Mesenchymal stem cell (in vitro differentiated cells and primary cell): ENCODE results near the gene TNFRSF8.
A peak's percentile ranks its signal among the peaks of the same experiment; 100 is the strongest.
"Not testable (repeated sequence)": the region's sequence is repeated elsewhere in the genome, so short reads cannot be mapped to it uniquely, and the experiment has no call there.

Source experiments
- DNase-seq: peaks from one replicate; pipeline ENCODE4 v3.0.0-alpha.2; 2013
- H2AFZ ChIP-seq: one replicate; pipeline ENCODE4 v1.6.1; 2013; ENCODE audit warnings: low read depth, mild to moderate bottlenecking, control low read depth, inconsistent platforms, low read length, moderate library complexity
- H2AK5ac ChIP-seq: 2 replicates; pipeline ENCODE4 v1.6.1; 2013; ENCODE audit warnings: low read length, moderate library complexity, mild to moderate bottlenecking, inconsistent platforms; ENCODE audit not compliant: severe bottlenecking
- H2BK120ac ChIP-seq: one replicate; pipeline ENCODE4 v1.6.1; 2013; ENCODE audit warnings: low read depth, mild to moderate bottlenecking, inconsistent platforms, low read length, moderate library complexity
- H2BK12ac ChIP-seq, 2 experiments: one replicate each; pipeline ENCODE4 v1.6.1; 2013; ENCODE audit warnings: inconsistent platforms in 2 of 2, low read length in 2 of 2, mild to moderate bottlenecking in 2 of 2, moderate library complexity in 2 of 2, control low read depth in 1 of 2
- H2BK15ac ChIP-seq: one replicate; pipeline ENCODE4 v1.6.1; 2013; ENCODE audit warnings: mild to moderate bottlenecking, low read depth, inconsistent platforms; ENCODE audit not compliant: poor library complexity, severe bottlenecking
- H2BK5ac ChIP-seq: 2 replicates; pipeline ENCODE4 v1.6.1; 2013; ENCODE audit warnings: low read depth, mild to moderate bottlenecking, low read length, control low read depth, inconsistent platforms; ENCODE audit not compliant: poor library complexity, severe bottlenecking
- H3K14ac ChIP-seq, 2 experiments: one replicate each; pipeline ENCODE4 v1.6.1; 2013; ENCODE audit warnings: inconsistent platforms in 2 of 2, low read length in 2 of 2, control low read depth in 1 of 2, mild to moderate bottlenecking in 1 of 2, moderate library complexity in 1 of 2
- H3K18ac ChIP-seq, 2 experiments: one replicate each; pipeline ENCODE4 v1.6.1; 2013; ENCODE audit warnings: inconsistent platforms in 2 of 2, low read length in 2 of 2, control low read depth in 1 of 2, low read depth in 1 of 2, mild to moderate bottlenecking in 1 of 2
- H3K23ac ChIP-seq, 2 experiments: one replicate each; pipeline ENCODE4 v1.6.1; 2013; ENCODE audit warnings: inconsistent platforms in 2 of 2, low read length in 2 of 2, mild to moderate bottlenecking in 2 of 2, moderate library complexity in 2 of 2, control low read depth in 1 of 2
- H3K27ac ChIP-seq: 2 replicates; pipeline ENCODE4 v1.5.1; 2013; ENCODE audit warnings: mild to moderate bottlenecking, moderate library complexity, low read length, control low read depth, inconsistent platforms; ENCODE audit not compliant: poor library complexity, severe bottlenecking
- H3K27me3 ChIP-seq, 2 experiments: 2 replicates each; pipeline versions ENCODE4 v1.6.1 to v1.7.0; 2013; ENCODE audit warnings: low read length in 2 of 2, mild to moderate bottlenecking in 2 of 2, moderate library complexity in 2 of 2, control low read depth in 1 of 2, inconsistent platforms in 1 of 2; ENCODE audit not compliant: control insufficient read depth in 1 of 2, insufficient read depth in 1 of 2
- H3K36me3 ChIP-seq, 2 experiments: 2 replicates each; pipeline versions ENCODE4 v1.6.1 to v1.7.0; 2013; ENCODE audit warnings: low read length in 2 of 2, control low read depth in 1 of 2, inconsistent platforms in 1 of 2, low read depth in 1 of 2, mild to moderate bottlenecking in 1 of 2; ENCODE audit not compliant: insufficient read depth in 2 of 2, control insufficient read depth in 1 of 2
- H3K4ac ChIP-seq, 2 experiments: one replicate each; pipeline ENCODE4 v1.6.1; 2013; ENCODE audit warnings: inconsistent platforms in 2 of 2, low read length in 2 of 2, mild to moderate bottlenecking in 2 of 2, moderate library complexity in 2 of 2, control low read depth in 1 of 2, low read depth in 1 of 2
- H3K4me1 ChIP-seq: 2 replicates; pipeline ENCODE4 v1.6.1; 2013; ENCODE audit warnings: low read depth, low read length, control low read depth; ENCODE audit not compliant: control insufficient read depth, insufficient read depth
- H3K4me2 ChIP-seq: 2 replicates; pipeline ENCODE4 v1.6.1; 2013; ENCODE audit warnings: low read length, mild to moderate bottlenecking, inconsistent platforms; ENCODE audit not compliant: poor library complexity, severe bottlenecking
- H3K4me3 ChIP-seq, 2 experiments: 2 replicates each; pipeline versions ENCODE4 v1.5.1 to v1.7.0; 2013; ENCODE audit warnings: low read length in 2 of 2, mild to moderate bottlenecking in 2 of 2, control low read depth in 1 of 2, low read depth in 1 of 2; ENCODE audit not compliant: insufficient read depth in 1 of 2
- H3K79me1 ChIP-seq: replicated peaks from 2 replicates; pipeline ENCODE4 v1.6.1; 2013; ENCODE audit warnings: mild to moderate bottlenecking, control low read depth, low read length, inconsistent platforms; ENCODE audit not compliant: poor library complexity, severe bottlenecking
- H3K9ac ChIP-seq: 2 replicates; pipeline ENCODE4 v1.7.0; 2013; ENCODE audit warnings: mild to moderate bottlenecking, low read length, moderate library complexity
- H3K9me3 ChIP-seq: 2 replicates; pipeline ENCODE4 v1.7.0; 2013; ENCODE audit warnings: mild to moderate bottlenecking, low read length; ENCODE audit not compliant: control insufficient read depth
- H4K8ac ChIP-seq: one replicate; pipeline ENCODE4 v1.6.1; 2013; ENCODE audit warnings: inconsistent platforms, mild to moderate bottlenecking, low read length, moderate library complexity
- H4K91ac ChIP-seq: one replicate; pipeline ENCODE4 v1.6.1; 2013; ENCODE audit warnings: mild to moderate bottlenecking, low read length, inconsistent platforms
- WGBS: methylation state at CpG from one replicate; pipeline ENCODE4 v1.1.7; 2013; ENCODE audit warnings: mixed read lengths; 5-methylcytosine and 5-hydroxymethylcytosine counted together

Gene TNFRSF8

GRCh38 chr1:12039164-12039525 is 24.0 kb upstream of the TNFRSF8 start:
- Histone ChIP-seq H2AFZ (no peak overlapping the region), H3K9ac (no peak overlapping the region), H4K91ac (no peak overlapping the region), H2AK5ac (no peak overlapping the region), H3K4me1 (peaks cover 7% of the 10 kb centered on the region), H3K27me3 (peaks cover 5 to 19% of the 10 kb centered on the region in 2 experiments), H3K36me3 (no peaks in the 10 kb centered on the region), H3K4me3 (no peak overlapping the region), H4K8ac (no peak overlapping the region), H3K23ac (no peak overlapping the region), H3K79me1 (no peaks in the 10 kb centered on the region), H3K27ac (no peak overlapping the region), H3K9me3 (no peaks in the 10 kb centered on the region), H3K4ac (no peak overlapping the region), H2BK120ac (no peak overlapping the region), H2BK12ac (no peak overlapping the region), H3K18ac (no peak overlapping the region), H3K4me2 (no peak overlapping the region), H2BK5ac (no peak overlapping the region), H2BK15ac (no peak overlapping the region), H3K14ac (no peak overlapping the region)
- 83% methylated on average over 1 of the region's 2 CpGs for WGBS
- DNase-seq = no peak

GRCh38 chr1:12039824-12040456 is 23.2 kb upstream of the TNFRSF8 start:
- not testable (repeated sequence) for H3K4ac ChIP-seq, H3K79me1 ChIP-seq, H2BK120ac ChIP-seq, H2BK12ac ChIP-seq, H3K23ac ChIP-seq, H3K9me3 ChIP-seq, H4K8ac ChIP-seq, H2BK15ac ChIP-seq, H3K9ac ChIP-seq, H4K91ac ChIP-seq, H3K4me1 ChIP-seq, H3K4me3 ChIP-seq, H3K18ac ChIP-seq, H2AK5ac ChIP-seq, H2BK5ac ChIP-seq, H2AFZ ChIP-seq, H3K14ac ChIP-seq, H3K36me3 ChIP-seq, DNase-seq, H3K4me2 ChIP-seq
- H3K27me3 ChIP-seq = peaks cover 5 to 23% of the 10 kb centered on the region in 2 experiments
- WGBS = 87% methylated on average over 11 of the region's 13 CpGs
- peak overlapping the region; percentile 28 for H3K27ac ChIP-seq

DNA sequence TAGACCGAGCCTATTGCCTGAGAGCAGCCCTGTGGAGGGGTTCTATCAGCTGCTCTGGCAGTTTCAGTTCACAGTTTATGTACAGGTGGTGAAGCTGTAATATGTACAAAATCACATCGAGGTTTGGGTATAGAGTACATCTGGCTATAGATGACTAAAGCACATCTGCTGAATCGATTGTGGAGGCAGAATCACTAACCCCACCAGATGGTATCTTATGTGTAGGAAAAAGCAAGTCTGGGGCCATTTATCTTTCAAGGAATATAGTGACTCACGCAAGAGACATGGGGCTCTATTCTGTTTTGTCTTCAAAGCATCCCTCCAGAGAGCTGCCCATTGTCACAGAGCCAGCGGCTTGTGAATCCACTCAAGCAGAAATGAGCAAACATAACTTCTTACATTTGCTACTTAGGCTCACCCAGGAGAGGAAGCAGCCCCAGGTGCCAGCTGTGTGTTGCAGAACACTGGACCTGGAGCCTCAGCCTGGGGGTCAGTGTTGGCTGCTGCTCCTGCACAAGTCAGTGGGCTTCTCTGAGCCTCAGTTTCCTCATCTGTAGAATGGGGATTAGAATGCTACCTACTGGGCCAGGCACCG is 22.5 kb upstream of the TNFRSF8 start:
- Histone ChIP-seq H3K23ac (no peak overlapping the region), H3K27me3 (peaks cover 5 to 29% of the 10 kb centered on the region in 2 experiments), H3K4me3 (peak overlapping the region in 1 of 2 experiments; percentile 42), H2BK5ac (no peak overlapping the region), H3K14ac (no peak overlapping the region), H3K9ac (no peak overlapping the region), H3K27ac (peak overlapping the region; percentile 28), H3K36me3 (no peaks in the 10 kb centered on the region), H3K4ac (no peak overlapping the region), H3K18ac (no peak overlapping the region), H4K8ac (no peak overlapping the region), H2BK15ac (no peak overlapping the region), H2AK5ac (no peak overlapping the region), H3K4me2 (peak overlapping the region; percentile 29), H4K91ac (no peak overlapping the region), H3K79me1 (no peaks in the 10 kb centered on the region), H2AFZ (no peak overlapping the region), H2BK120ac (no peak overlapping the region), H3K4me1 (peaks cover 7% of the 10 kb centered on the region), H2BK12ac (no peak overlapping the region), H3K9me3 (no peaks in the 10 kb centered on the region)
- peak; percentile 70 for DNase-seq
- 53% methylated on average over 6 of the region's 6 CpGs for WGBS

DNA sequence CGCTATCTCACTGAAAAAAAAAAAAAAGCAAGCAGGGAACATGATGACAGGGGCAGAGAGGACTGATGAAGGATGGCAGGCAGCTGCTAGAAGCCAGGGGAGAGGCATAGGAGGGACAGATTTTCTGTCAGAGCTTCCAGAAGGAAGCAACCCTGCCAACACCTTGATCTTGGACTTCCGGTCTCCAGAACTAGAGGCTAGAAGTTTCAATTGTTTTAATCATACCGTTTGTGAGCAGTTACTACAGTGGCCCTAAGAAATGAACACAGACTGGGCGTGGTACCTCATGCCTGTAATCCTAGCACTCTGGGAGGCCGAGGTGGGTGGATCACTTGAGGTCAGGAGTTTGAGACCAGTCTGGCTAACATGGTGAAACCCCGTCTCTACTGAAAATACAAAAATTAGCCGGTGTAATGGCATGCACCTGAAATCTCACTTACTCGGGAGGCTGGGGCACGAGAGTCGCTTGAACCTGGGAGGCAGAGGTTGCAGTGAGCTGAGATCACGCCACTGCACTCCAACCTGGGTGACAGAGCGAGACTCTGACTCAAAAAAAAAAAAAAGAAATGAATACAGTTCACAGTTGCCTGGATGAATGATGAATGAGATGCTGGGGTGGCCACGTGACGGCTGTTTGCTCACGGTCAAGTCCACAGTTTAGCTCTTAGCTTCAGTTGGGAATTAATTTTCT is 18.8 kb upstream of the TNFRSF8 start:
- H3K4ac ChIP-seq, H3K9me3 ChIP-seq, H4K91ac ChIP-seq, H4K8ac ChIP-seq, H3K27ac ChIP-seq, H2BK5ac ChIP-seq, H3K18ac ChIP-seq, H2AK5ac ChIP-seq, H2AFZ ChIP-seq, H2BK120ac ChIP-seq, H2BK12ac ChIP-seq, H3K9ac ChIP-seq, H3K36me3 ChIP-seq, H3K4me2 ChIP-seq, H2BK15ac ChIP-seq, DNase-seq, H3K23ac ChIP-seq, H3K79me1 ChIP-seq, H3K14ac ChIP-seq, H3K4me3 ChIP-seq: not testable (repeated sequence)
- Histone ChIP-seq H3K4me1 (peaks cover 15% of the 10 kb centered on the region), H3K27me3 (peaks cover 17 to 37% of the 10 kb centered on the region in 2 experiments)
- WGBS = 89% methylated on average over 15 of the region's 15 CpGs
